Keratinocyte (primary cell): ENCODE data around the gene SEPTIN5. TPM values are rescaled to one million over a fixed set of nuclear protein-coding genes. Genes with fewer than 3 reads are reported as not detected.

ENCODE experiments used
- DNase-seq: peaks from one replicate; pipeline ENCODE4 v3.0.0-alpha.2; 2011; ENCODE audit warnings: low read depth, missing footprints, low spot score
- FAIRE-seq: peaks from 2 replicates; lab custom pipeline; 2011; peaks lifted over from hg19 to GRCh38; lab: Jason Lieb, UNC
- H2AFZ ChIP-seq: 2 replicates; pipeline ENCODE4 v1.6.0; 2012; ENCODE audit warnings: low read length, control low read depth, inconsistent platforms; ENCODE audit not compliant: control insufficient read depth
- H3K27ac ChIP-seq: 2 replicates; pipeline ENCODE4 v1.5.1; 2011; ENCODE audit warnings: low read length; ENCODE audit not compliant: control insufficient read depth, insufficient read depth
- H3K27me3 ChIP-seq: 3 replicates; pipeline ENCODE4 v1.6.0; 2011; ENCODE audit warnings: low read length; ENCODE audit not compliant: control insufficient read depth, insufficient read depth; ENCODE audit errors: extremely low read depth
- H3K36me3 ChIP-seq, 2 experiments: 2 replicates in 1 of 2; 3 replicates in 1 of 2; pipeline ENCODE4 v1.5.1; 2011; ENCODE audit warnings: low read length in 2 of 2, mild to moderate bottlenecking in 1 of 2; ENCODE audit not compliant: control insufficient read depth in 2 of 2, insufficient read depth in 2 of 2; ENCODE audit errors: extremely low read depth in 1 of 2
- H3K4me1 ChIP-seq: 3 replicates; pipeline ENCODE4 v1.5.1; 2011; ENCODE audit warnings: low read length; ENCODE audit not compliant: control insufficient read depth, insufficient read depth; ENCODE audit errors: extremely low read depth
- H3K4me2 ChIP-seq: 3 replicates; pipeline ENCODE4 v1.6.0; 2011; ENCODE audit warnings: low read depth, low read length; ENCODE audit not compliant: control insufficient read depth, insufficient read depth; ENCODE audit errors: extremely low read depth
- H3K4me3 ChIP-seq, 3 experiments: fragments of 200-600 bp in 1 of 3; sonication (generic) in 1 of 3; 2 replicates in 2 of 3; 3 replicates in 1 of 3; pipeline ENCODE4 v1.5.1; 2011 to 2016; ENCODE audit warnings: low read length in 3 of 3, mild to moderate bottlenecking in 3 of 3, control low read depth in 2 of 3, inconsistent platforms in 1 of 3, low read depth in 1 of 3, mixed read lengths in 1 of 3, mixed run types in 1 of 3, moderate library complexity in 1 of 3; ENCODE audit not compliant: control insufficient read depth in 2 of 3, insufficient read depth in 2 of 3; ENCODE audit errors: extremely low read depth in 1 of 3
- H3K79me2 ChIP-seq: 2 replicates; pipeline ENCODE4 v1.6.0; 2012; ENCODE audit warnings: low read length; ENCODE audit not compliant: control insufficient read depth, insufficient read depth
- H3K9ac ChIP-seq: 3 replicates; pipeline ENCODE4 v1.6.0; 2011; ENCODE audit warnings: low read length; ENCODE audit not compliant: control insufficient read depth, insufficient read depth; ENCODE audit errors: extremely low read depth
- H3K9me1 ChIP-seq: 3 replicates; pipeline ENCODE4 v1.6.0; 2011; ENCODE audit warnings: low read length; ENCODE audit not compliant: control insufficient read depth, insufficient read depth; ENCODE audit errors: extremely low read depth
- H3K9me3 ChIP-seq: 2 replicates; pipeline ENCODE4 v1.5.1; 2012; ENCODE audit warnings: low read depth, low read length; ENCODE audit not compliant: control insufficient read depth
- H4K20me1 ChIP-seq: 3 replicates; pipeline ENCODE4 v1.6.0; 2011; ENCODE audit warnings: low read length; ENCODE audit not compliant: control insufficient read depth, insufficient read depth; ENCODE audit errors: extremely low read depth
- CTCF ChIP-seq, 3 experiments: IDR thresholded peaks in 1 of 3; conservative IDR thresholded peaks in 1 of 3; optimal IDR thresholded peaks in 1 of 3; 2 replicates in 2 of 3; 3 replicates in 1 of 3; pipeline versions ENCODE3 to v1.5.1; 2011; ENCODE audit warnings: low read length in 3 of 3, mild to moderate bottlenecking in 3 of 3, moderate library complexity in 2 of 3, control low read depth in 1 of 3, inconsistent platforms in 1 of 3; ENCODE audit not compliant: insufficient read depth in 2 of 3; ENCODE audit errors: extremely low read depth in 1 of 3
- EZH2 ChIP-seq: IDR thresholded peaks from one replicate; pipeline ENCODE4 v1.6.1; 2012; ENCODE audit warnings: inconsistent platforms, mild to moderate bottlenecking, low read length, moderate library complexity
- dilution Hi-C: fragments of 300-500 bp; cut with MboI; formaldehyde crosslinking; loops from one replicate; pipeline ENCODE4 v1.7.0; 2020; ENCODE audit warnings: low sequenced_read_pairs; ENCODE audit not compliant: extremely low pct_ligation_motif_present
- polyA plus RNA-seq, 5 experiments: library from polyadenylated mRNA; depleted of rRNA in 3 of 5; stranded (reverse) in 3 of 5; stranded (forward) in 1 of 5; unstranded in 1 of 5; fragments of >200 nt; gene quantifications; 1 replicate in 1 of 5; 2 replicates in 3 of 5; 3 replicates in 1 of 5; pipeline versions ENCODE4 v1.2.1 to v1.2.3, GENCODE V29; 2011 to 2012; ENCODE audit warnings: missing spikeins in 2 of 5, low read depth in 1 of 5, low replicate concordance in 1 of 5

Gene SEPTIN5
- polyA plus RNA-seq, 1 donor (not counting 4 experiments of a cell fraction or from before 2014, with no cell fraction given), result 2.2 TPM

GRCh38 chr22:19734837-19735382 lies 20.6 kb downstream of the SEPTIN5 start:
- Histone ChIP-seq H3K36me3 (no peaks in the 10 kb centered on the region), H3K4me3 (no peak overlapping the region), H3K27me3 (peaks cover 2% of the 10 kb centered on the region), H3K9me3 (no peaks in the 10 kb centered on the region), H3K9me1 (no peaks in the 10 kb centered on the region), H3K4me1 (no peaks in the 10 kb centered on the region), H3K27ac (no peak overlapping the region), H3K4me2 (no peak overlapping the region), H3K79me2 (no peaks in the 10 kb centered on the region), H3K9ac (no peak overlapping the region), H4K20me1 (peaks cover 5% of the 10 kb centered on the region), H2AFZ (no peak overlapping the region)
- dilution Hi-C loops, result no loop called here
- FAIRE-seq, result no peak
- no peak for DNase-seq
- TF ChIP-seq EZH2, result no peak
- TF ChIP-seq CTCF (optimal IDR thresholded peaks at IDR 0.05 in 1 of 3, IDR thresholded peaks at IDR 0.05 in 1 of 3, conservative IDR thresholded peaks at IDR 0.05 in 1 of 3; ENCODE audit: extremely low read depth in 1 of 3, insufficient read depth in 2 of 3, low read length in 3 of 3), result no peak

GRCh38 chr22:19735665-19736510 lies 21.6 kb downstream of the SEPTIN5 start:
- H3K27ac ChIP-seq, result no peak overlapping the region
- no peak overlapping the region for H2AFZ ChIP-seq
- H3K4me3 ChIP-seq, result no peak overlapping the region
- DNase-seq (no peak), FAIRE-seq (no peak)
- H3K9ac ChIP-seq, result no peak overlapping the region
- H3K9me1 ChIP-seq, result no peaks in the 10 kb centered on the region
- dilution Hi-C loops, result no loop called here
- H3K9me3 ChIP-seq, result no peaks in the 10 kb centered on the region
- no peaks in the 10 kb centered on the region for H3K36me3 ChIP-seq
- H3K27me3 ChIP-seq, result peaks cover 2% of the 10 kb centered on the region
- no peak overlapping the region for H3K4me2 ChIP-seq
- H4K20me1 ChIP-seq, result peaks cover 5% of the 10 kb centered on the region
- H3K79me2 ChIP-seq, result no peaks in the 10 kb centered on the region
- H3K4me1 ChIP-seq, result no peaks in the 10 kb centered on the region
- TF ChIP-seq EZH2, result no peak
- TF ChIP-seq CTCF (optimal IDR thresholded peaks at IDR 0.05 in 1 of 3, IDR thresholded peaks at IDR 0.05 in 1 of 3, conservative IDR thresholded peaks at IDR 0.05 in 1 of 3; ENCODE audit: extremely low read depth in 1 of 3, insufficient read depth in 2 of 3, low read length in 3 of 3), result no peak
